ENCODE results near the gene SYTL4.

SYTL4 gene

GRCh38 chrX:100643956-100644860 lies 87.7 kb downstream of the SYTL4 start, which contains the start of gene SRPX2 (continued):
- TF ChIP-seq ZNF544 (tag by site-specific recombination; IDR thresholded peaks at IDR 0.05) = no peak
- TF ChIP-seq PRDM4 (tag by site-specific recombination; IDR thresholded peaks at IDR 0.05) = no peak
- no peak for TF ChIP-seq ZNF133 (tag by site-specific recombination; IDR thresholded peaks at IDR 0.05)
- no peak for TF ChIP-seq ZNF132 (tag by site-specific recombination; IDR thresholded peaks at IDR 0.05; ENCODE audit: borderline replicate concordance)
- no peak for TF ChIP-seq REPIN1 (tag by site-specific recombination; IDR thresholded peaks at IDR 0.05; ENCODE audit: low read depth)
- TF ChIP-seq ZNF140 (tag by site-specific recombination; IDR thresholded peaks at IDR 0.05) = no peak
- peak; percentile 69 for TF ChIP-seq ZNF398 (tag by site-specific recombination; IDR thresholded peaks at IDR 0.05)
- TF ChIP-seq ZBTB20 (tag by site-specific recombination; IDR thresholded peaks at IDR 0.05) = no peak
- TF ChIP-seq ZNF747 (tag by site-specific recombination; IDR thresholded peaks at IDR 0.05) = no peak
- TF ChIP-seq ZNF514 (tag by site-specific recombination; IDR thresholded peaks at IDR 0.05) = no peak

- Histone ChIP-seq H3K4me3 (ENCODE audit: low read depth, low read length) (no peak overlapping the region), H3K27ac (ENCODE audit: extremely low read depth, low read depth, low read length) (no peak overlapping the region), H3K9me3 (ENCODE audit: control insufficient read depth, insufficient read depth, low read depth, low read length) (no peaks in the 10 kb centered on the region), H3K36me3 (ENCODE audit: control insufficient read depth in 2 of 2, insufficient read depth in 1 of 2, low read length in 2 of 2) (no peaks in the 10 kb centered on the region), H3K4me1 (ENCODE audit: control insufficient read depth, insufficient read depth, low read length) (no peaks in the 10 kb centered on the region)
- POLR2A ChIA-PET = no interaction called here
- TF ChIP-seq ZBTB49 (tag by site-specific recombination; IDR thresholded peaks at IDR 0.05; ENCODE audit: low read depth) = no peak
- no peak for TF ChIP-seq ZNF48 (tag by site-specific recombination; IDR thresholded peaks at IDR 0.05)
- no peak for TF ChIP-seq HOXD13 (CRISPR knock-in tag; IDR thresholded peaks at IDR 0.05; ENCODE audit: borderline replicate concordance)
- TF ChIP-seq ZNF585B (tag by site-specific recombination; IDR thresholded peaks at IDR 0.05) = no peak
- TF ChIP-seq ZNF560 (tag by site-specific recombination; IDR thresholded peaks at IDR 0.05; ENCODE audit: borderline replicate concordance) = no peak
- TF ChIP-seq ZNF518A (tag by site-specific recombination; conservative IDR thresholded peaks at IDR 0.05; ENCODE audit: low read depth) = no peak
- no peak for TF ChIP-seq ZBTB44 (tag by site-specific recombination; IDR thresholded peaks at IDR 0.05)
- TF ChIP-seq YY2 (tag by site-specific recombination; IDR thresholded peaks at IDR 0.05) = no peak
- TF ChIP-seq SALL2 (tag by site-specific recombination; IDR thresholded peaks at IDR 0.05; ENCODE audit: borderline replicate concordance) = no peak
- TF ChIP-seq ZNF621 (tag by site-specific recombination; IDR thresholded peaks at IDR 0.05) = no peak
- no peak for TF ChIP-seq ZNF473 (tag by site-specific recombination; IDR thresholded peaks at IDR 0.05)
- CTCF ChIA-PET = interaction anchor here (0.8 to 2.3 kb wide), 3 partner anchors 10 to 47 kb away, joined by 3 to 12 read pairs (median 3); no protein-coding TSS in a partner anchor
Observed at GRCh38 chrX:100643212-100643611, 88.7 kb downstream of the SYTL4 start.

Measured in HEK293 (cell line).